Measurements from ENCODE around the gene TFF2.

TFF2 gene

DNA sequence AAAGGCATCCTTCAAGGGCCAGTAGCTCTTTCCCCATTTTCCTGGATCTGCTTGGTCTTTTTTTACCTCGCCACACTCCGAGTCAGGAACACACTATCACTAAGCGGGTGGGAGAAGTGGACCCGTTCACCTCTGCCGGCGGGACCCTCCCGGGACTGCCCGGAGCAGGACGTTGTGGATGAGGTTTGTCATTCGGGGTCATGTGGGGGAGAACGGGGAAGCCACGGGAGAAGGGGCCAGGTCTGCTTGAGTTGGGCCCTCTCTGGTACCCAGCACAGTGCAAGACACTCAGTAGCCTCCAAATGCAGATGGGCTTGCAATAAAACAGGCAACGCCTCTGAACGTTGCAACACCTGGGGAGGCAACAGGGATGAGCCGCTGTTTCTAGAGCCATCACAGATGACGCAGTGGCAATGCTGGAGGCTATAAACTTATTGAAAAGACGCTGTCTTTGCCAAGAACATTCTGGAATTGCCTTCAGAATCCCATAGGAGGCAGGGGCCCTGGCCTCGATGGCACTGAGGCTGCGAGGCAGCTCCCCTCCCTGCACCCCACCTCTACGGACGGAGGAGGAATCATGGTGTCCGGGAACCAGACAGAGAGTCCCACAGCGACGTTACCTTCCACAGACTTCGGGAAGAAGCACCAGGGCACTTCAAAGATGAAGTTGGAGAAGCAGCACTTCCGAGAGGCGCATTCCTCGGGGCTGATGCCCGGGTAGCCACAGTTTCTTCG, 3.8 kb downstream of the TFF2 start:
- DNase-seq (ENCODE audit: low read depth in 2 of 2), result no peak

DNA sequence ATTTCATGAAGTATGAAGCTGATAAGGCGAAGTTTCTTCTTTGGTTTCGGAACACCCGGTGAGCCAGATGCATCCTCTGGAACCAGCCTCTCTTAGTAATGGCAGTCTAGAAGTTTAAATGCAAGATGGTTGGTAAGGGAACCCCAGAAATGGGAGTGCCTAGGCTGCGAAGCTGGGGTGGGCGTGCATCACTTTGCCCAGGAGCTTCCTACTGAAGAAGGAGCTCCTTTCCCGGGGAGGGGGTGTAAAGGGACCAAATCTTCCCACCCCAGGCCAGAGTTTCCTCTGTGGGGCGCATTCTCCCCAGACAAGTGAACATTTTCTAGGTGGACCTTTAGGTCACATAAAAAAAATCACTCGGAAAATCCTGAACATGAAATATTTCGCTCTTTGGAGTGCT, 4.4 kb downstream of the TFF2 start:
- no peak for DNase-seq (ENCODE audit: low read depth in 2 of 2)

DNA sequence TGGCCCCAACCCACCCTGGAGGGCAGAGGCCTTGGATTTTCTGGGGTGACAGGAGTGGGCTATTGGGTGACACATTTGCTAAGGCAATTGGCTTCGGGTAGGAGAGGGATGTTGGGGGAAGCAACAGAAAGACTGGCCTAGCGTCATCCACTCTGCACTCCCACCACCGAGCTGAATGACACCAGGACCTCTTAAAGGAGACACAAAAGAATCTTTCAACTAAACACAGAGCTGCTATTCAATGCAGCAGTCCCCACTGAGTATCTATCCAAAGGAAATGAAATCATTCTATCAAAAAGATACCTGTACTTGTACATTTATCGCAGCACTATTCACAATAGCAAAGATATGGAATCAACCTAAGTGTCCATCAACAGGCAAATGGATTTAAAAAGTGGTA, 6.2 kb downstream of the TFF2 start:
- no peak for DNase-seq (ENCODE audit: low read depth in 2 of 2)

DNA sequence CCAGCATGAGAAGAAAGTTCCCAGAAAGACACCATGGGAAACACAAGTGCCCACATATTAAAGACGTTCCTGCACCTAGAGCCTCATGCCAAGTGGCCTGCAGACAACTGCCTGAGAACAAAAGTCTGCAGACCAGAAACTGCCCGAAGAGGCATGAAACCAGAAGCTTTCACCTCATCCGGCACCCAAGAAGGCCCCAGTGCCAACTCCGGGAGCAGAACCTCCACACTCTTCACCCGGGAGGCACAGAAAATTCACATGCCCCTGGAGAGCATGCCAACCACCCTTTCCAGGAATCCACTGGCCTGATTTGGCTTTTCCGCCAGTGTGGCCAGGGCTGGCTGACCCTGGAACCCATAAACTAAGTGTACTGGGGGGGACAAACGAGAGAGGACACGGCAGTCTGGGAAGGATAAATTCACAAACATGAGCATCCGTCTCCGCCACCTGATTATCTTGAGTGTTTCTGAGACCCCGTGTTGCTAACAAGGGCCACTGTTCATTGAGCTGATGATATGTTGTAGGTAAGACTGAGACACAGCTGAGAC, 6.8 kb downstream of the TFF2 start:
- no peak for DNase-seq (ENCODE audit: low read depth in 2 of 2)

DNA sequence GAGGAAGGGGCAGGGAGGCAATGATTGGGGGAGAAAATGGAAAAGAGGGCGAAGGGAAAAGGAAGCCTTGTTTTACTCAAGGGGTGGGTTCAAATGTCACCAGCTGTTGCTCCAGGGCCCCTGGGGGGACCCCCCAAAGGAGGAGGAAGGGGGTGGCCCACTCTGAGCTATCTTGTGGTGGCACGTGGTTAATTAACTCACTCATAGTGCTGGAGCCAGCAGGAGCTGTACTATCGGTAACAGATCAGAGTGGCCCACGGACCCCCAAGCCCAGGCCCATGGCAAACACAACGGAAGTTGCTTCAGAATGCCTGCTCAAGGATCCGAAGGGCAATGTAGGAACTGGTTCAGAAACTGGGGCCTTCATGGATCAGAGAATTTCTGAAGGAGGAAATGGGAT, 7.2 kb downstream of the TFF2 start:
- DNase-seq (ENCODE audit: low read depth in 2 of 2), result no peak

DNA sequence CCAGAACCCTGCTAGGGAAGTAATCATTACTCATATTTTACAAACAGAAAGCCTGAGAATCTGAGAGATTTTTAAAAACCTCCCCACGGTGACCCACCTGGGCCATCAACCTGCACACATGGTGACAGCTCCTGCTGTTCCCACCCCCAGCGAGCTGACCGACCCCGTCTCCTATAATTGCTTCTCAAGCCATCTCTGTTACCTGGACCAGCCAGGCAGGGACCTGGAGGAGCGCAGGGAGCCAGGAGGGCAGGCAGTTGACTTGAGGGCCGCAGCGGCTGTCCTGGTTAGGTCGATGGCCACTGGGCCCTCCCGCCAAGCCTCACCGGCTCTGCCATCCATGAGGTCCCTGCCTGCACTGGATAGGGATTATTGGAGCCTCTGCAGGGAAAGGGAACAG, 7.7 kb downstream of the TFF2 start:
- DNase-seq (ENCODE audit: low read depth in 2 of 2), result no peak

DNA sequence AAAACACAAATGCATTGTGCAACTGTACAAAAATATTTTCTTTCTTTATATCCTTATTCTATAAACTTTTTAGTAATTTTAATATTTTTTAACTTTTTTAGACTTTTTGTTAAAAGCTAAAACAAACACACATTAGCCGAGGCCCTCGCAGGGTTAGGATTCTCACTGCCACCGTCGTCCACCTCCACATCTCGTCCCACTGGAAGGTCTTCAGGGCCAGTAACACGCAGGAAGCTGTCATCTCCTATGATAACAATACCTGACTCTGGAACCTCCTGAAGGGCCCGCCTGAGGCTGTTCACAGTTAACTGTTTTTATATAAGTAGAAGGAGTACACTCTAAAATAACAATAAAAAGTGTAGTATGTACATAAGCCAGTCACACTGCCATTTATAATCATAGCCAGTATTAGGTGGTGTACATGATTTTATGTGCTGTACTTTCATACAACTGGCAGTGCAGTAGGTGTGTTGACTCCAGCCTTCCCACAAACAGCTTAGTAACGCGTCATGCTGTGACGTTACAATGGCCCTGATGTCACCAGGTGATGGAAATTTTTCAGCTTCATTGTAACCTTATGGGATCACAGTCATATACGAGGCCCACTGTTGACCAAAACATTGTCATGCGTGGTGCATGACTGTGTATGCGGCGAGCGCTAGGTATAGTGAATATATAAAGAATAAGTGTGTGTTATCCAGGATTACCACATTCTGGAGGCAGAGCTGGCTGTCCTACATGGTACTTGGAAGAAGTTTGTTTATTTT, 8.8 kb downstream of the TFF2 start:
- DNase-seq (ENCODE audit: low read depth in 2 of 2), result no peak

DNA sequence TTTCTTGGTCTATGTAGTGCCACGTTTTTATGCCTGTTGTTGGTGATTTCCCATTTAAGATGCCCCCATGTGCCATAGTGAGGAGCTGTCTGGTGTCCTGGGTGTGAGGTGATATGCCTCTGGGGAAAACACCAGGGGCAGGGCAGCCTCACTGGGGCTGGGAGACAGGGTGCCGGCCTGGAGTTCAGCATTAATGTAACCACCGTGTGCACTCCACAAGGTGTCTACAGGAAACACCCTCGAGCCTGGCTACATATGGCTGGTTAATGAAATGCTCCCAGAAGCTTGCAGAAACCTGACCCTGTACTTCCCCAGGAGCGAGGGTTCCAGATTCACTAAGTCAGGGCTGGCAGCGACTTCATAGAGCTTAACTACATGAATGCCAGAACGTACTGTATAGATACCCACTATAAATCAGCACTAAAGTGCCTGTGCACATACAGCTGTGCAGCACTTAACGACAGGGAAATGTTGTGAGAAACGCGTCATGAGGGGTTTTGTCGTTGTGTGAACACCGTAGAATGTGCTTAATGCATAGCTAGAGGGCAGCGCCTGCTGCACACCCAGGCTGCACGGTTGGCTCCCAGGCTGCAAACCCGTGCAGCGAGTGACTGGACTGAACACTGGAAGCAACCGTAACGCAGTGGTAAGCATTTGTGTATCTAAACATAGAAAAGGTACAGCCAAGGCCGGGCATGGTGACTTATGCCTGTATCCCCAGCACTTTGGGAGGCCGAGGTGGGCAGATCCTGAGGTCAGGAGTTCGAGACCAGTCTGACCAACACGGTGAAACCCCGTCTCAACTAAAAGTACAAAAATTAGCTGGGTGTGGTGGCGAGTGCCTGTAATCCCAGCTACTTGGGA, 10.4 kb downstream of the TFF2 start:
- no peak for DNase-seq (ENCODE audit: low read depth in 2 of 2)

DNA sequence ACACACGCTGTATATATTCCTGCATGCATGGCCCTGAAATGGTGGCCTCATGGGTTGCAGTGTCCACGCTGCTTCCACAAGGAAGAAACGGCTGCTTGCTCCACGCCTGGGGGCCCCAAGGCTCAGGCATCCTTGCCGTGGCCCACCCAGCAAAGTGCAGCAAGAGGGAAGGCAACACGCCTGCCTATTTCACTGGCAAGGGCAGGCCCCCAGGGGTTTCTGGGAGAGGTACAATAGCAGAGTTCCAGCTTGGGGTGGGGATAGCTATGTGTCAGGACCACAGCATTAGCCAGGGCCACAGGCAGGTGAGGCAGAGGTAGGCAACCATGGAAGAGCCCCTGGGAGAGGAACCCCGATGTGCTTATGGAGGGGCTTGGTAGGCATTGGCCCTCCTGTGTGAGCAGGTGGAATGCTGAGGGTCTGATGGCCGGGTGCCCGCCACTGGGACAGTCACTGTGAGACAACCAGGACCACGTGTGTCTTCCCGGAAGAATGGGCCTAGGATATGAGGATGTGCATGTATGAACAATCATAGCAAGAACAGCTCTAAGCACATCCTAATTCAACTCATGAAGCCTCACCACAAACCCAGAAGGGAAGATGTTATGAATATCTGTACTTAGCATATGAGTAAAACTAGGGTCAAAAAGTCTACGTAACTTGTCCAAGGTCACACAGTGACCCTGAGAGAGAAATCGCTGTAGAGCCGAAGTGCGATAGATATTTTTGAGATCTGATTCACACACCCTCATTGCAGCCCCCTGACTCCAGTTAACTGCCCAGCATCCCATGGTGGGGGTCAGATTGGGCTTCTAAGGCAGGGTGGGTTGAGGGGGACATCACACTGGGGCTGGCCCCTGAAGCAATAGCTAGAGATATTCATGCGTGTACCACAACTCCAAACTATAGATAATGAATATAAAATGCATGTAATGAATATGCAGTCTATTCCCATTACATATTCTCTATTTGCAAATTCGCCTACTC, 11.8 kb downstream of the TFF2 start:
- DNase-seq (ENCODE audit: low read depth in 2 of 2), result no peak

DNA sequence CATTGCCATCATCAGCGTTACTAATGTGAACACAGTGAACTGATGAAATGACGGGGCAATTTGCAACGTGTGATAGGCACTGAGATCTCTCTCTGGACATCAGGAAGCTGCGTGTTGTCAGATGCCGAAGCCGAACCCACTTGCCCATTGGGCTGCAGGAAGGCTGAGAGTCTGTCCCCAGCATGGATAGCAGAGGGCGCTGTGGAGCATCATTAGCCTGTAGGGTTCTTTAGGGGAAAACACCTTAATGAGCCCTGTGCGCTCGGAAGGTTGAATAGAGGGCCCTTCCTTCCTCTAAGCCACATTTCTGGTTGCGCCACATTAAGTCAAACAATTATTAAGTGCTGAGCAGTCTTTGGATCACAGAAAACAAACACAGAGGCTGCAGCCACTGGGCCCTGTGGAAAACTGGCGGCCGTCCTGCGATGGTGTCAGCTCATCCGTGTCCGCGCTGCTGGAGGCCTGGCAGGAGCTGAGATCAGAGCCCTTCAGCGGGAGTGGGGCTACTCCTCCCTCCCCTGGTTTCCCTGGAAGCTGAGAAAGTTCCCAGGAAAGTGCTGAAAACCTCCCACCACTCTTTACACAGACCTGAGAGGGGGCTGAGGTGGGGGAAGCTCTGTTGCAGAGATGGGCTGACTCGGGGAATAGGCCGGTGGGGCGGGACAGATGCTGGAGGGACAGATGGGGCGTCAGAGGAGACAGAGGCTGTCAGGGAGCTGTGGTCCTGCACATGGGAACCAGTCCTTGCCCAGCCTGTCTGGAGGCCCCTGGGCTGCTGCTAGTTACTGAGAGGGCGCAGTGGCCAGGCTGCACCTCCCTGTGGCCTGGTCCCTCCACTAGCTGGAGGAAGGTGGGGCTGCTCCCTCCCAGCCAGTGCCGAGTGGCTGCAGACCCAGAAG, 12.7 kb downstream of the TFF2 start:
- DNase-seq (ENCODE audit: low read depth in 2 of 2), result peak; percentile 75 to 80

DNA sequence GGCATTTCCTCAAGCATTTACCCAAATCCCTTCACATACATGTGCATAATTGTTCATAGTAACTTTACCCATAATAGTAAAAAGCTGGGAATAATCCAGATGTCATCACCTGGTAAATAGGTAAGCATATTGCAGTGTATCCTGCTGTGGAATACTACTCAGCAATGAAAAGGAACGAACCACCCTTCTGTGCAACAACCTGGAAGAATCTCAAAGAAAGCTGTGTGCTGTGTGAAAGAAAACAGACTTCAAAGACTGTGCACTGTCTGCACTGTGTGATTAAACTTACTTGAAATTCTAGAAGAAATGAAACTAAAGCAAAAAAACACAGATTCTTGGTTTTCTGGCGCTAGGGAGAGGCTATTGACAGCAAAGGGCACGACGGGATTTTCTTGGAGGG, 13.5 kb downstream of the TFF2 start:
- no peak for DNase-seq (ENCODE audit: low read depth in 2 of 2)

DNA sequence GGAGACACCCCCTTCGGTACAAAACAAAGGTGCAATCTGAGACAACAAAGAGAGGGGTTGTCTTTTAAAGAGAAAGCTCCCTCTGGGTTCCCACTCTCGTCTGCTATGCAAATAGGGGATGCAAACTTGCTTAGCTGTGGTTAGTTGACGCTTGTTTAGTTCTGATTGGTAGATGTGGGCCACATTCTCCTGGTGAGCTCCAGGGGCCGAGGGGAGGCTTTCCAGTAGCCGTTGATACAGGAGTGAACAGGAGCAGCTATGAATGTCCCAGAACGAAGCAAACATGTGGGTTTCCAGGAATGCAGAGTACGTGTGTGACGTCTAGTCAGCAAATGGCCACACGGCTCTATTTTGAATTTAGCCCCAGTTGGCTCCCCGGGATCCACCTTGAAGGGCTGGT, 14.7 kb downstream of the TFF2 start:
- DNase-seq (ENCODE audit: low read depth in 2 of 2), result no peak

DNA sequence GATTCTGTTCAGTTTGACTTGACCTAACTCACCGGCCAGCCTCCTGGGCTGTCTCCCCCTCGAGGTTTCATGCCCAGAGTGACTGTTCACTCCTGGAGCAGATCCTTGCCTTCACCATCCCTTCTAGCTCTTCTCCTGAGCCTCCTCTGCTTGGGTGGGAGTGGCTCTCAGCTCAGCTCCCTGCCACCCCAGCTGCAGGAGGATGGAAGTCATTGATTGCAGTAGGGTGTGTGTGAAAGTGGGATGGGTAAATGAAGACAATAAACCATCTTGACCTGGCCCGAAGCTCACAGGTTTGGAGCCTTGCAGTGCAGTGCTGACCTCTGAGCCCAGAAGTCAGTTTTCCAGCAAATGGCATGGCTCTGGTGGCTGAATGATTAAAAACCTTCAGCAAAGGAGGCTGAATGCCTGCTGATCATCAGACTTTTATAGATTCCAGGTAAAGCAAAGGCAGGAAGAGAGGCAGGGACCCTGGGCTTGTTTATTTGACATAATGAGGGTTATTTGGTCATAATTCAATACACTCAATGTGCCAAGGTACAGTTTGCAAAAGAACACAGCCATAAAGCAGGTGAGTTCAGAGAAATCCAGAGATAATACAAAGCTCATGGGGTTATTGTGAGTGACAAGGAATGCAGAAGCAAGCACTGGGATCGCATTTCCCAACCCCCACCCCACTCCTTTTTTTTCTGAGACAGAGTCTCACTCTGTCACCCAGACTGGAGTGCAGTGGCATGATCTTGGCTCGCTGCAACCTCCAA, 18.1 kb downstream of the TFF2 start:
- no peak for DNase-seq (ENCODE audit: low read depth in 2 of 2)

DNA sequence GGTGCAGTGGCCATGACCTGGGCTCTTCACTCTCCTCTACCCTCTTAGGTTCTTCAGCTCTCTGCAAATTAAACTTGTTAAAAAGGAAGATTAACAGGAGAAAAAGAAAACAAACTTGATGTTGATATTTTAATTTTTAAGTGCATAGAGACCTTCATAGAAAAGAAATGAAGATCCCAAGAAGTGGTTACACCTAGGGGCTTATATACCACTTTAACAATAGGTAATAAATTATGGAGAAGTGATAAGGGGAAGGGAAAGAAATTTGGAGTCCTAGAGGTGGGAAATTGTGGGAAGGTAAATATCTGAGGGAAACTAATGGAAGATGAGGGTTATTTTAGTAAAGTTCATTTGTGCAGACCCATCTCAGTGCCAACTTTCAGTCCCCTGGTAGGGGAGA, 19.1 kb downstream of the TFF2 start:
- DNase-seq (ENCODE audit: low read depth in 2 of 2), result no peak

DNA sequence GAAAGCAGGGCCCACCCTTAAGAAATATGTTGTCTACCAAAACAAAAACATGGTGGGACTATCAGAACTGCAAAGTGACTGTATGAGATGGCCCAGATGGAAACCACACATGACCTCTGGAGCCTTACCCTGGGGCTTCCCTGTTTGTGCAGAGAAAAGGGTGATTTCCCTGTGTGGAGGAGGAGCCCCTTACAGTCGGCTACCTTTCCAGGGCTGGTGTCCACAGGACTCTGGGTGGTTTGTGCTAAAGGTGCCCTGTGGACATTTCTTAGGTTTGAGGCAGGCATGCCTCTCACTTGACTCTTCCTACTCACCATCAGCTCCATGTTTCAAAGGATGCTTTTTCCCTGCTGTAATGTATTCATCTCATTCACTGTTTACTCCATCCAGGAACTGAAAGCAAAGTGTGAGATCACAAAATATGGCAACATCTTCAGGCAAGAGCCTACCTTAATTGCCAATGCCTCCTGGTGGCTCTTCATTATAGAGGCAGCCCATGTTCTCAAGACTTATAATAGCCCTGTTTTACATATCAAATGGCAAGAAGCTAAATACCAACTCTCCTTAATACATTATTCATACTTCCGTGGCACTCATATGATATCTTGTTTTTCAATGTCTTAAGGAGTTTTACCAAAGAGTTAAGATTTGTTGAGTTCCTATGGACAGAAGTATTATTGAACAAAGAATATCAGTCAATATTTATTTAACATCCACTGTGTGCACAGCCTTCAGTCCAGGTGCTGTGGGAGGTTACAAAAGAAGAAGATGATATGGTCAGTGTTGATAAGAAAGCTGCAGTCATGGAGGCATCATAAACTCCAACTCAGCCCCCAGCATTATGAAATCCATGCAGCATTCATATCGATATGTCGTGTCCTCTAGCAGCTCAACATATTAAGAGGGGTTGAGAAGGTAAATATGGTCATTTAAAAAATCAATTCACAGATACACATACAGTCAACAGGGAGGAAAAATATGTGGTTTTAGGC, 20.1 kb downstream of the TFF2 start:
- DNase-seq (ENCODE audit: low read depth in 2 of 2), result no peak

DNA sequence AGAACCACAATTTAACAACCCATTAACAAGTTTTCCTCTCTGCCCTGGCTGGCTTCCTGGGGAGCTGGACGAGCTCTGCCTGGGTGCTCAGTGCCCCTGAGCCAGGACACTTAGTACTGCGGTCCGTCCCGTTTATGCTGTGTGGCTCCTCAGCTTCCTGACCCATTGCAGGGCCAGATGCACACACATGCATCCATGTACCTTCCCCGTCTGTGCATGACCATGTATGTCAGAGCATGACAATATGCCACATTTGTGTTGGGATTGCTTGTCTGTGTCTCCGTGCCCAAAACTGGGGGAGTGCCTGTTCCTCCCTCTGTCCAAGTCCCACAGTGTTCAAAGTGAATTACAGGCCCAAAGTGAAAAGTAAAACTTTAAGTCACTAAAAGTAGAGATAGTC, 25.9 kb downstream of the TFF2 start:
- no peak for DNase-seq (ENCODE audit: low read depth in 2 of 2)

DNA sequence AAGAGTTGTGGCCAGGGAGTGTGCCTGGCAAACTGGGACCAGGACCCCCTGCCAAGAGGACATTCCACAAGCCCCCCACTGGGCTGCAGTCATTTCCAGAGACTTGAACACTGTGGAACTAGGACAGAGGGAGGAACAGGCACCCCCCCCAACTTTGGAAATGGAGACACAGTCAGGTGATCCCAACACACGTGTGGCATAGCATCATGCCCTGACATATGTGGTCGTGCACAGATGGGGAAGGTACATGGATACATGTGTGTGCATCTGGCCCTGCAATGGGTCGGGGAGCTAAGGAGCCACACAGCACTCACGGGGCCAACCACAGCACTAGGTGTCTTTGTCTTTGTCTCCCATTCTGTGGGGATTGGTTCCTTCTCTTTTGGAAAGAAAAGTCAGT, 28.9 kb downstream of the TFF2 start:
- DNase-seq (ENCODE audit: low read depth in 2 of 2), result no peak

DNA sequence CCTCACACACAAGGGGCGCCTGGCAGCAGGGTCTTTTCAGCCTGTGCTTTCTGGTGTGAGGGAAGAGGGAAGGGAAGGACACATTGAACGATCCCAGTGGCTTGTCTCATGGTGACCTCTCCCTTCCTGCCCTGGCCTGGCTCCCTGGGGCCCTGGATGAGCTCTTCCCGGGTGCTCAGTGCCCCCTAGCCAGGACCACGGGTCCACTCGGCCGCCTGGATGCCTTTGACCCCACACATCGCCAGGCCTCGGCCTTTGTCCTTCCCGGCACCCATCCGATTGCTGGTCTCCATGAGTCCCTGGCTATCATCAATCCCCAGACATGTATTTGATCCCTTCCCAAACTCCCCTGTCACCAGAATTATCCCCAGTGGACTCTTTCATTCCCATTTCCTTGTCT, 29.6 kb downstream of the TFF2 start:
- DNase-seq (ENCODE audit: low read depth in 2 of 2), result no peak

Data from stimulated activated CD4-positive, alpha-beta T cell treated with anti-CD3 and anti-CD28 coated beads, Interleukin-4, amount 100 ng/mL, for 48 hours (primary cell).